ENCODE results near the gene NECAB2.

The NECAB2 gene

DNA sequence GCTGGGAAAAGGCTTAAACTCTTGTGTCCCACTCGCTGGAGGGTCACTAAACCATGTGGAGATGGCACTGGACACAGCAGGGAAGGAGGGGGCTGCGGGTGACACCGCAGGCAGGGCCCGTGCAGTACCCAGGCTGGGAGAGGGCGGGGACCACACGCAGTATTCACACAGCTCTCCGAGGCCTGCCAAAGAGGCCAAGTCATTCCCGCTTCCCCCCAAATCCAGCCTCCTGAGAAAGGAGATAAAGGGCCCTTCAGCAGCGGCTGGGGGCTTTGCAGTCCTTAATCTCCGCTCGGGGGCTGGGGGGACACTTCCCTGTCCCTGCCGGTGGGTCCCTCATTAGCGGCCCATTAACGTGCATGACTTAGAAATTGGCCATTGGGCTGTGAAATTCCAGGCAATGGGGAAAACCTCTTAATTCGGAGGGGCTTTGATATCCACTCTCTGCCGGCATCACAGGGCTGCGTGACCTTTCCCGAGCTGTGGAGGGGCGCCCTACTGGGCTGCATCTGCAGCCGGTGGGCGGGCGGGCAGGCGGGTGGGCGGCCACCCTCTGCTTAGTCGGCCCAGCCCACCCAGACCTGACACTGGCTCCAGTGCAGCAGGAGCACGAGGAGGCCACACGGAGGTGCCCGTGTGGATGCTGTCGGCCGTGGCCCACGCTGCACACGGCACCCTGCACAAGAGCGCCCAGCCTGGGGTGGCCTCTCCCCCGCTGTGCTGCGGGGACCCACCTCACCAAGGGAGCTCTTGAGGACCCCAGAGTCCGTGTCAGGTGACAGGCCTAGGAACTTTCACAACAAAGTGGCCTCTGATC lies 77.2 kb downstream of the NECAB2 start:
- DNase-seq (ENCODE audit: low read depth) = no peak

- no peak for DNase-seq (ENCODE audit: low read depth)
Measured at GRCh38 chr16:84045818-84046470, 77.9 kb downstream of the NECAB2 start.

DNA sequence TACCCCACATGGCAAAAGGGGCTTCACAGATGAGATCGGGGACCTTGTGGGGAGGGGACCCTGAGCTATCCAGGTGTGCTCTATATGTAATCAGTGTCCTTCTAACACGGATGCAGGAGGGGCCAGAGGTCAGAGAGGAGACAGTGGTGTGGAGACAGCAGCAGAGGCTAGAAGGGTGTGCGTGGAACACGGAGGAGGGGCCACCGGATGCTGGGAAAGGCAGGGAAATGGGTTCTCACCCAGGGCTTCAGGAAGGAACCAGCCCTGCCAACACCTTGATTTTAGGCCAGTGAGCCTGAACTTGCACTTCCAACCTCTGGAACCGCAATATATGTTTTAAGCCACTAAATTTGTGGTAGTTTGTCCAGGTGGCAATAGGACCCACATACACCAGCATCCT lies 79.2 kb downstream of the NECAB2 start:
- DNase-seq (ENCODE audit: low read depth) = no peak

- DNase-seq (ENCODE audit: low read depth) = no peak
Measured at GRCh38 chr16:84047626-84048025, 79.6 kb downstream of the NECAB2 start.

- DNase-seq (ENCODE audit: low read depth) = no peak
Measured at GRCh38 chr16:84048270-84048669, 80.2 kb downstream of the NECAB2 start.

GRCh38 chr16:84048871-84049270 lies 80.8 kb downstream of the NECAB2 start:
- no peak for DNase-seq (ENCODE audit: low read depth)

- no peak for DNase-seq (ENCODE audit: low read depth)
Measured at GRCh38 chr16:84049403-84050060, 81.5 kb downstream of the NECAB2 start.

- DNase-seq (ENCODE audit: low read depth) = no peak
Measured at GRCh38 chr16:84050316-84050715, 82.3 kb downstream of the NECAB2 start.

DNA sequence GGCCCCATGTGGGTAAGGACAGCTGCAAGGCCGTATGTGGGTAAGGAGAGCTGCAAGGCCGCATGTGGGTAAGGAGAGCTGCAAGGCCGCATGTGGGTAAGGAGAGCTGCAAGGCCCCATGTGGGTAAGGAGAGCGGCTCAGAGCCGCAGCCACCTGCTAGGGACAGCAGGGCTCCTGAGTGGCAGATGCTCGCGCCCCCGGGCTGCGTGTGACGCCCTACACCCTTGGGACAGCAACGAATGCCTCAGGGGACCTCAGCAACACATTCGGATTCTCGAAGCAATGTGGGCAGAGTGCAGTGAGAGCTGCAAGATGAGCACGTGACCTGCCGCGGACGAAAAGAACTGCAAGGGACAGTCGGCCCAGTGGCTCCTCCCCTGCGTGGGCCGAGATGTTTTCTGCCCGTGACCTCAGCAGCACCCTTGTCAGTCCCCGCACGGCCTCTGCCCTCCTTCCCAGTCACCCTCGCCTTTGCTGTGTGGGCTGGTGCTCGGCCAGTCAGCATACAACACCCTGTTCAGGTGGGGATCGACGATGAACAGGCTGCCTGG lies 84.1 kb downstream of the NECAB2 start:
- DNase-seq (ENCODE audit: low read depth) = no peak

Measured in GM04504 (cell line).